PC-9 (cell line): ENCODE results near the gene UCN3. TPM values are rescaled to one million over a fixed set of nuclear protein-coding genes. Genes with fewer than 3 reads are reported as not detected.

Experiments
- BruUV-seq: library from RNA; stranded (reverse); fragments of 400-500 nt; replicated peaks from 2 replicates; lab custom pipeline; 2021; lab: Mats Ljungman, UMichigan
- CTCF ChIA-PET: fragments of 300-600 bp; sonication (Branson Sonifier 250); formaldehyde crosslinking; loops from one replicate; lab custom pipeline; 2022; ENCODE audit warnings: antibody characterized with exemption; lab: Charles Lee
- POLR2A ChIA-PET: fragments of 300-600 bp; sonication (Branson Sonifier 250); formaldehyde crosslinking; loops from one replicate; lab custom pipeline; 2022; ENCODE audit warnings: antibody characterized with exemption; ENCODE audit not compliant: unreplicated experiment; lab: Charles Lee
- DNase-seq, 2 experiments: peaks; one replicate each; pipeline versions ENCODE4 v3.0.0 to v3.0.0-alpha.2; 2015 to 2022; ENCODE audit warnings: mixed read lengths in 1 of 2
- H2AFZ ChIP-seq: fragments of 200-600 bp; sonication (generic); 2 replicates; pipeline ENCODE4 v1.8.1; 2017; ENCODE audit warnings: antibody characterized with exemption
- H3F3A ChIP-seq: fragments of 200-600 bp; sonication (generic); 2 replicates; pipeline ENCODE4 v1.8.1; 2017; ENCODE audit warnings: antibody characterized with exemption, mild to moderate bottlenecking, low read depth; ENCODE audit not compliant: insufficient read depth
- H3K27ac ChIP-seq: fragments of 200-600 bp; sonication (generic); 2 replicates; pipeline ENCODE4 v1.6.1; 2016; ENCODE audit warnings: mixed run types
- H3K27me3 ChIP-seq: fragments of 200-600 bp; sonication (generic); 2 replicates; pipeline ENCODE4 v1.6.1; 2016; ENCODE audit warnings: low read depth, mixed run types; ENCODE audit not compliant: insufficient read depth
- H3K36me3 ChIP-seq: fragments of 200-600 bp; sonication (generic); 2 replicates; pipeline ENCODE4 v1.6.1; 2016; ENCODE audit warnings: low read depth, mixed run types
- H3K4me1 ChIP-seq: fragments of 200-600 bp; sonication (generic); replicated peaks from 2 replicates; pipeline ENCODE4 v1.6.1; 2016; ENCODE audit warnings: mixed run types; ENCODE audit not compliant: insufficient read depth
- H3K4me2 ChIP-seq: fragments of 200-600 bp; sonication (generic); 2 replicates; pipeline ENCODE4 v1.6.1; 2017; ENCODE audit warnings: mixed run types
- H3K4me3 ChIP-seq: fragments of 200-600 bp; sonication (generic); 2 replicates; pipeline ENCODE4 v1.6.1; 2016; ENCODE audit warnings: mixed run types
- H3K79me2 ChIP-seq: fragments of 200-600 bp; sonication (generic); 2 replicates; pipeline ENCODE4 v1.6.1; 2017; ENCODE audit warnings: low read depth, mixed run types
- H3K9me2 ChIP-seq: fragments of 200-600 bp; sonication (generic); 2 replicates; pipeline ENCODE4 v1.8.1; 2017; ENCODE audit warnings: mild to moderate bottlenecking; ENCODE audit not compliant: insufficient read depth
- H3K9me3 ChIP-seq: fragments of 200-600 bp; sonication (generic); 2 replicates; pipeline ENCODE4 v1.8.1; 2016; ENCODE audit warnings: low read depth; ENCODE audit not compliant: insufficient read depth
- H4K20me1 ChIP-seq: fragments of 200-600 bp; sonication (generic); 2 replicates; pipeline ENCODE4 v1.8.1; 2017; ENCODE audit not compliant: insufficient read depth
- EZH2 ChIP-seq: fragments of 200-600 bp; sonication (generic); IDR thresholded peaks from 2 replicates; pipeline ENCODE4 v1.8.0; 2017; ENCODE audit warnings: antibody characterized with exemption, low read depth
- intact Hi-C: fragments of 100-400 bp; cut with micrococcal nuclease; formaldehyde crosslinking; loops from one replicate; pipeline ENCODE4 v1.10.0; 2022; ENCODE audit not compliant: unreplicated experiment
- total RNA-seq: library from RNA; stranded (reverse); gene quantifications from 2 replicates; pipeline ENCODE4 v1.2.3, GENCODE V29; 2021
- TF ChIP-seq, protein P1 (sequence below): fragments of 200-600 bp; sonication (generic); conservative IDR thresholded peaks from 2 replicates; pipeline ENCODE4 v1.6.1; 2017; ENCODE audit warnings: mixed run types, antibody characterized with exemption, mild to moderate bottlenecking, moderate library complexity

The UCN3 gene
- total RNA-seq, 1 experiment from 2014 or later = not detected

DNA sequence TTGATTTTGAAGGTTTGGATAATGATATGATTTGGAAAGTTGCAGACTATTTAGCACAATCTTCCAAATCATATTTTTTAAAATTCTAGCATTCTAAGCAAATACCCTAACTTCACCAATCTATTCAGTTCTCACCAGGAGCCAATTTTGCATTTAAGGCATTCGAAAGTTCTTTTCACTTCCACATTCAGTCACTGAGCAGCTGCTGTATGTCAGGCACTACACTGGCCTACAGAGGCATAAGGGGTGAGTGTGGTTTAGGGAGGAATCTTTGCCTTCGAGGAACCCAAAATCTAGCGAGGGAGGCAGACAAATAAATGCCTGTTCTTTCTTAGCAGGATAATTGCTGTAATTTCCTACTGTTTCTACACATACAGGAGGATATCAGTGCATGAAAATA, 10.7 kb upstream of the UCN3 start:
- Histone ChIP-seq H2AFZ (no peak overlapping the region), H4K20me1 (no peaks in the 10 kb centered on the region), H3F3A (no peaks in the 10 kb centered on the region), H3K27me3 (no peaks in the 10 kb centered on the region), H3K36me3 (no peaks in the 10 kb centered on the region), H3K27ac (no peak overlapping the region), H3K79me2 (no peaks in the 10 kb centered on the region), H3K4me2 (no peak overlapping the region), H3K9me2 (no peaks in the 10 kb centered on the region), H3K9me3 (no peaks in the 10 kb centered on the region), H3K4me1 (no peaks in the 10 kb centered on the region), H3K4me3 (no peak overlapping the region)
- no peak for TF ChIP-seq EZH2
- TF ChIP-seq, protein P1, sequence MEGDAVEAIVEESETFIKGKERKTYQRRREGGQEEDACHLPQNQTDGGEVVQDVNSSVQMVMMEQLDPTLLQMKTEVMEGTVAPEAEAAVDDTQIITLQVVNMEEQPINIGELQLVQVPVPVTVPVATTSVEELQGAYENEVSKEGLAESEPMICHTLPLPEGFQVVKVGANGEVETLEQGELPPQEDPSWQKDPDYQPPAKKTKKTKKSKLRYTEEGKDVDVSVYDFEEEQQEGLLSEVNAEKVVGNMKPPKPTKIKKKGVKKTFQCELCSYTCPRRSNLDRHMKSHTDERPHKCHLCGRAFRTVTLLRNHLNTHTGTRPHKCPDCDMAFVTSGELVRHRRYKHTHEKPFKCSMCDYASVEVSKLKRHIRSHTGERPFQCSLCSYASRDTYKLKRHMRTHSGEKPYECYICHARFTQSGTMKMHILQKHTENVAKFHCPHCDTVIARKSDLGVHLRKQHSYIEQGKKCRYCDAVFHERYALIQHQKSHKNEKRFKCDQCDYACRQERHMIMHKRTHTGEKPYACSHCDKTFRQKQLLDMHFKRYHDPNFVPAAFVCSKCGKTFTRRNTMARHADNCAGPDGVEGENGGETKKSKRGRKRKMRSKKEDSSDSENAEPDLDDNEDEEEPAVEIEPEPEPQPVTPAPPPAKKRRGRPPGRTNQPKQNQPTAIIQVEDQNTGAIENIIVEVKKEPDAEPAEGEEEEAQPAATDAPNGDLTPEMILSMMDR = no peak
- ChIA-PET CTCF (no interaction called here), POLR2A (no interaction called here)
- DNase-seq = no peak
- BruUV-seq = no TSS peak
- intact Hi-C loops = no loop called here

DNA sequence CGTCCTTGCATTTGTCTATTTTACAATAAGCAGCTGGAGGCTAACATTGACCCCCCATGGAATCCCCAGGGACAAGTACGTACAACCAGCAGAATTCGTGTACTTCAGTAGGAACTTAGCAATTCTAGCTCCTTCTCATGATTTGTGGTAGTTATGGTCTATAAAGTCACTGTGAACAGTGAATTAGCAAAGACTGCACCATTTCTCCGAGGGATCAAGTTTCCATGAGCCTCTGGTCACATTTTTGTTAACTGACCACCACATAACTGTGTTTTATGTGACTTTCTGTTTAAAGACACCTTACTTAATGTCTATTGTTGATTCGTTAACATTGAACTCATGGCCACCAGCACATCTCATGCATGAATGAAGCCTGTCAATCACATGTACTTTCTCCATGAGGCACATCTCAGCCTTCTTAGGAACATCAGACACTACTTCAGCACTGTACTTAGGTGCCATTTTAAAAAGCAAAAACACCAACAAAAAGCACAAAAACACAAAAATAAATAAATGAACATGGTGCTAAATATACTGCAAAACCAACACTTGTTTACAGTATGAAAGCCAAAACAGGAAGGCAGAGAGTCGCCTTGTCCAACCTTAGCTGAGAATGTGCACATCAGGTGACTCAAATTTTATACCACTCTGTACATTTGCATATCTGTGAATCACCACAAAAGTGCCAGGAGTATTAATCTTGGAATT, 9.0 kb upstream of the UCN3 start:
- Histone ChIP-seq H2AFZ (no peak overlapping the region), H3K27ac (no peak overlapping the region), H3K4me2 (no peak overlapping the region), H3K9me3 (no peaks in the 10 kb centered on the region), H3K79me2 (no peaks in the 10 kb centered on the region), H3K9me2 (no peaks in the 10 kb centered on the region), H3F3A (no peaks in the 10 kb centered on the region), H4K20me1 (no peaks in the 10 kb centered on the region), H3K4me1 (no peaks in the 10 kb centered on the region), H3K27me3 (no peaks in the 10 kb centered on the region), H3K4me3 (no peak overlapping the region), H3K36me3 (no peaks in the 10 kb centered on the region)
- intact Hi-C loops = no loop called here
- DNase-seq = no peak
- CTCF ChIA-PET = no interaction called here
- no TSS peak for BruUV-seq
- TF ChIP-seq, protein P1 = no peak
- TF ChIP-seq EZH2 = no peak
- POLR2A ChIA-PET = no interaction called here

DNA sequence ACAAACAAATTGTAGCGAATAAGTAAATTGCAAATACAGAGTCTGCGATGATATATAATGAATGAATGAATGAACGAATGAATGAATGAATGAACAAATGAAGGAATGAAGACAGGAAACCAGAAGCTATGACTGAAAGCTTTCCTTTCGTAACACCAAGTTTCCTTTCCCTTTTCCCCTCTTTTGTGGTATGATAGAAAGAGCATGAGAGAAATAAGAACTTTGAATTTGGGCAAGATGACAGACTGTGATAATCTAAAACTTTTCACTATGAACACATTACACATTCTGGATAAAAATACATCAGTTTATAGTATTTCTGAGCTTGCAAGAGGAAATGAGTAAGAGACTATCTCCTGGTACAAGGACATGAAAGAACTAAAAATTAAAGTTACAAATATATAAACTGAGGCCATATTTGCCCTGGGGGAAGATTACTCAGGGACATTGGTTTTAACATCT, 8.4 kb upstream of the UCN3 start:
- no peak for DNase-seq
- Histone ChIP-seq H3K4me2 (no peak overlapping the region), H3K4me1 (no peaks in the 10 kb centered on the region), H3F3A (no peaks in the 10 kb centered on the region), H3K27ac (no peak overlapping the region), H3K79me2 (no peaks in the 10 kb centered on the region), H2AFZ (no peak overlapping the region), H4K20me1 (no peaks in the 10 kb centered on the region), H3K27me3 (no peaks in the 10 kb centered on the region), H3K9me3 (no peaks in the 10 kb centered on the region), H3K36me3 (no peaks in the 10 kb centered on the region), H3K9me2 (no peaks in the 10 kb centered on the region), H3K4me3 (no peak overlapping the region)
- ChIA-PET CTCF (no interaction called here), POLR2A (no interaction called here)
- intact Hi-C loops = no loop called here
- no peak for TF ChIP-seq EZH2
- TF ChIP-seq, protein P1 = no peak
- BruUV-seq = no TSS peak
